ENCODE measurements around the gene RPS3A. TPM values are rescaled to one million over a fixed set of nuclear protein-coding genes. Genes with fewer than 3 reads are reported as not detected.

The RPS3A gene
- total RNA-seq, 1 experiment from 2014 or later = 2,446 TPM

- H3K27me3 ChIP-seq (ENCODE audit: insufficient read depth, low read length) = no peaks in the 10 kb centered on the region
- no TSS peak for BruUV-seq (replicated peaks)
- H3K27ac ChIP-seq (ENCODE audit: low read depth, low read length) = no peak overlapping the region
- H3K36me3 ChIP-seq (ENCODE audit: control insufficient read depth in 1 of 2, insufficient read depth in 2 of 2, low read length in 2 of 2) = 0 out of 4 replicates have a peak, but pooled peaks cover 0 to 3% of the 10 kb centered on the region in 2 experiments
- no peak overlapping the region for H2AFZ ChIP-seq (ENCODE audit: low read depth, low read length, poor library complexity, severe bottlenecking)
- RAD21 ChIA-PET (ENCODE audit: low non-redundant PET in 1 of 2, low total read pairs in 2 of 2, uncharacterized antibody in 2 of 2, unreplicated experiment in 2 of 2) = no interaction called here
- intact Hi-C loops (cut with micrococcal nuclease) = no loop called here
- no peak overlapping the region for H3K4me2 ChIP-seq (ENCODE audit: low read length)
- POLR2A ChIA-PET = no interaction called here
- DNase-seq (ENCODE audit: low read depth, low spot score) (no peak), ATAC-seq (no peak)
- H3K9me3 ChIP-seq (ENCODE audit: control insufficient read depth in 1 of 2, insufficient read depth in 1 of 2, low read depth in 1 of 2, low read length in 2 of 2) = no peaks in the 10 kb centered on the region
- no peak overlapping the region for H3K4me3 ChIP-seq (replicated peaks in 1 of 2; ENCODE audit: low read depth in 1 of 2, low read length in 2 of 2)
- no peaks in the 10 kb centered on the region for H3K4me1 ChIP-seq (ENCODE audit: control insufficient read depth in 1 of 2, insufficient read depth in 2 of 2, low read length in 2 of 2)
- H3K9me2 ChIP-seq (ENCODE audit: insufficient read depth) = no peaks in the 10 kb centered on the region
- no peaks in the 10 kb centered on the region for H4K20me1 ChIP-seq (ENCODE audit: insufficient read depth)
- CTCF ChIA-PET = no interaction called here
- no peak overlapping the region for H3K9ac ChIP-seq (ENCODE audit: low read length)
- H3K79me2 ChIP-seq (ENCODE audit: insufficient read depth, low read length) = no peaks in the 10 kb centered on the region
- no peak for TF ChIP-seq EZH2 (IDR thresholded peaks at IDR 0.05)
- no peak for TF ChIP-seq ZFX (IDR thresholded peaks at IDR 0.05)
- no peak for TF ChIP-seq MAX (IDR thresholded peaks at IDR 0.05)
- TF ChIP-seq POLR2A (IDR thresholded peaks at IDR 0.05; ENCODE audit: borderline replicate concordance, extremely low read depth, insufficient read depth, insufficient read length) = no peak
- no peak for TF ChIP-seq POLR2AphosphoS5 (IDR thresholded peaks at IDR 0.05; ENCODE audit: low read depth, low read length)
- TF ChIP-seq ZNF274 (IDR thresholded peaks at IDR 0.05; ENCODE audit: low read depth, low read length) = no peak
- no peak for TF ChIP-seq JUND (IDR thresholded peaks at IDR 0.05)
- no peak for TF ChIP-seq SIN3A (IDR thresholded peaks at IDR 0.05; ENCODE audit: low read depth)
- TF ChIP-seq TCF7L2 (IDR thresholded peaks at IDR 0.05; ENCODE audit: borderline replicate concordance, extremely low read depth, insufficient read depth, insufficient read length) = no peak
- TF ChIP-seq ELF1 (IDR thresholded peaks at IDR 0.05; ENCODE audit: borderline replicate concordance, low read depth) = no peak
- TF ChIP-seq SP1 (IDR thresholded peaks at IDR 0.05; ENCODE audit: low read depth) = no peak
These were observed 44.4 kb downstream of the RPS3A start for GRCh38 chr4:151143811-151144210.

DNA sequence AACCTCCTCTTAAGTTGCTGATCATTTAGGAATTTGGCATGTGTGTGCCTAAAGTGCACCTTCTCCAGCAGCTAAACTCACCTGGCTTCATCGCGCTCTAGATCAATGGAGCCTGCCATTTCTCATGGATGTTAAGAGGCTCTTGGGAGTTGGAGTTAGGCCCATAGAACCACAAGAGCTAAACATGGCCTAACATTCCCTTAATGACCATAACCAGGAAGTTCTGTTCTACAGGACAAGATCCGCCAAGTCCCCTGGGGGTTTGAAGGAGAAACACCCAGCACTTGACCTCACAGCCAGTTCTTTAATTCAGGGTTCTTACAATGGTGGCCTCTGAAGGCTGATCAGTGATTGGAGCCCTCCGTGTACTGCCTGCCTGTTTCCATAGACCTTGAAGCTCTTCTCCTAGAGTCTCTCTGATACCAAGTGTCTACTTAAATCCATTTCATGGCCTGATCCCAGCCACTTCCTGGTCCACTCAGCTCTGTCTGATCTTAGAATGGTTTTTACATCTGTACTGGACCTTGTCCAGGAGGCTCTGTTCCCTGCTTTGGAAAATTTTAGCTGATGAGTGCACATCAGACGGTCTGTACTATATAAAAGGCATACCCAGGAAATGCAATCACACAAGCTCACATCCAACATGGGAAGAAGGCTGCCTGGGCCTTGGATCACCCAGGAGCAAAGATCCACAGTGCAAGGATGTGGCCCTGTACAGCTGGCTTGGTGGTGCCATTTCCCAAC is 45.1 kb downstream of the RPS3A start:
- Histone ChIP-seq H3K9me3 (ENCODE audit: control insufficient read depth in 1 of 2, insufficient read depth in 1 of 2, low read depth in 1 of 2, low read length in 2 of 2) (no peaks in the 10 kb centered on the region), H3K27me3 (ENCODE audit: insufficient read depth, low read length) (no peaks in the 10 kb centered on the region), H2AFZ (ENCODE audit: low read depth, low read length, poor library complexity, severe bottlenecking) (no peak overlapping the region), H3K4me2 (ENCODE audit: low read length) (no peak overlapping the region), H3K9me2 (ENCODE audit: insufficient read depth) (no peaks in the 10 kb centered on the region), H3K36me3 (ENCODE audit: control insufficient read depth in 1 of 2, insufficient read depth in 2 of 2, low read length in 2 of 2) (0 out of 4 replicates have a peak, but pooled peaks cover 0 to 3% of the 10 kb centered on the region in 2 experiments), H3K4me1 (ENCODE audit: control insufficient read depth in 1 of 2, insufficient read depth in 2 of 2, low read length in 2 of 2) (no peaks in the 10 kb centered on the region), H3K4me3 (replicated peaks in 1 of 2; ENCODE audit: low read depth in 1 of 2, low read length in 2 of 2) (no peak overlapping the region), H4K20me1 (ENCODE audit: insufficient read depth) (no peaks in the 10 kb centered on the region), H3K9ac (ENCODE audit: low read length) (no peak overlapping the region), H3K79me2 (ENCODE audit: insufficient read depth, low read length) (no peaks in the 10 kb centered on the region), H3K27ac (ENCODE audit: low read depth, low read length) (no peak overlapping the region)
- RAD21 ChIA-PET (ENCODE audit: low non-redundant PET in 1 of 2, low total read pairs in 2 of 2, uncharacterized antibody in 2 of 2, unreplicated experiment in 2 of 2) = no interaction called here
- intact Hi-C loops (cut with micrococcal nuclease) = no loop called here
- TF ChIP-seq, protein P1, sequence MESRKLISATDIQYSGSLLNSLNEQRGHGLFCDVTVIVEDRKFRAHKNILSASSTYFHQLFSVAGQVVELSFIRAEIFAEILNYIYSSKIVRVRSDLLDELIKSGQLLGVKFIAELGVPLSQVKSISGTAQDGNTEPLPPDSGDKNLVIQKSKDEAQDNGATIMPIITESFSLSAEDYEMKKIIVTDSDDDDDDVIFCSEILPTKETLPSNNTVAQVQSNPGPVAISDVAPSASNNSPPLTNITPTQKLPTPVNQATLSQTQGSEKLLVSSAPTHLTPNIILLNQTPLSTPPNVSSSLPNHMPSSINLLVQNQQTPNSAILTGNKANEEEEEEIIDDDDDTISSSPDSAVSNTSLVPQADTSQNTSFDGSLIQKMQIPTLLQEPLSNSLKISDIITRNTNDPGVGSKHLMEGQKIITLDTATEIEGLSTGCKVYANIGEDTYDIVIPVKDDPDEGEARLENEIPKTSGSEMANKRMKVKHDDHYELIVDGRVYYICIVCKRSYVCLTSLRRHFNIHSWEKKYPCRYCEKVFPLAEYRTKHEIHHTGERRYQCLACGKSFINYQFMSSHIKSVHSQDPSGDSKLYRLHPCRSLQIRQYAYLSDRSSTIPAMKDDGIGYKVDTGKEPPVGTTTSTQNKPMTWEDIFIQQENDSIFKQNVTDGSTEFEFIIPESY (IDR thresholded peaks at IDR 0.05; ENCODE audit: extremely low read depth, insufficient replicate concordance, low read length) = no peak
- TF ChIP-seq, protein P2, sequence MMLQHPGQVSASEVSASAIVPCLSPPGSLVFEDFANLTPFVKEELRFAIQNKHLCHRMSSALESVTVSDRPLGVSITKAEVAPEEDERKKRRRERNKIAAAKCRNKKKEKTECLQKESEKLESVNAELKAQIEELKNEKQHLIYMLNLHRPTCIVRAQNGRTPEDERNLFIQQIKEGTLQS (IDR thresholded peaks at IDR 0.05) = no peak
- TF ChIP-seq ZFX (IDR thresholded peaks at IDR 0.05) (no peak), SP1 (IDR thresholded peaks at IDR 0.05; ENCODE audit: low read depth) (no peak), CBX3 (IDR thresholded peaks at IDR 0.05; ENCODE audit: low read depth) (no peak), TCF7L2 (IDR thresholded peaks at IDR 0.05; ENCODE audit: borderline replicate concordance, extremely low read depth, insufficient read depth, insufficient read length) (no peak), ZNF274 (IDR thresholded peaks at IDR 0.05; ENCODE audit: low read depth, low read length) (no peak), SRF (IDR thresholded peaks at IDR 0.05; ENCODE audit: low read depth) (no peak), MAX (IDR thresholded peaks at IDR 0.05) (no peak), EGR1 (IDR thresholded peaks at IDR 0.05; ENCODE audit: low read depth) (no peak), YY1 (IDR thresholded peaks at IDR 0.05; ENCODE audit: extremely low read depth, insufficient replicate concordance, low read depth, low read length) (no peak)
- BruUV-seq (replicated peaks) = no TSS peak
- CTCF ChIA-PET = no interaction called here
- POLR2A ChIA-PET = no interaction called here
- DNase-seq (ENCODE audit: low read depth, low spot score) (no peak), ATAC-seq (no peak)

All from HCT116 (cell line).